ENCODE data around the gene SKI. TPM values are rescaled to one million over a fixed set of nuclear protein-coding genes. Genes with fewer than 3 reads are reported as not detected.
"Not testable (repeated sequence)": the region's sequence is repeated elsewhere in the genome, so short reads cannot be mapped to it uniquely, and the experiment has no call there.

SKI gene
- total RNA-seq, 1 donor from 2014 or later = 66.2 TPM

GRCh38 chr1:2324553-2325366, 96.6 kb downstream of the SKI start:
- H3K36me3 Mint-ChIP-seq (ENCODE audit: low read depth, unreplicated experiment) = no peaks in the 10 kb centered on the region
- H3K4me1 ChIP-seq (ENCODE audit: insufficient read depth, low read length) = peaks cover 25% of the 10 kb centered on the region
- no peaks in the 10 kb centered on the region for H4K20me1 ChIP-seq (ENCODE audit: insufficient read depth, low read length)
- FAIRE-seq (no peak), DNase-seq (ENCODE audit: low read depth) (no peak)
- H3K9me3 ChIP-seq (ENCODE audit: insufficient read depth, low read depth, low read length) = no peaks in the 10 kb centered on the region
- H3K9ac ChIP-seq (ENCODE audit: low read length) = no peak overlapping the region
- H3K9me3 Mint-ChIP-seq (ENCODE audit: unreplicated experiment) = peaks cover 3% of the 10 kb centered on the region
- H3K4me1 Mint-ChIP-seq (ENCODE audit: low read depth, unreplicated experiment) = peaks cover 3% of the 10 kb centered on the region
- H3K27me3 ChIP-seq (ENCODE audit: insufficient read depth, low read length) = no peaks in the 10 kb centered on the region
- TF ChIP-seq CTCF (IDR thresholded peaks at IDR 0.05; ENCODE audit: insufficient read depth, low read depth, low read length) = no peak
- TF ChIP-seq EZH2 (IDR thresholded peaks at IDR 0.05; ENCODE audit: insufficient read depth, low read length) = no peak
- no peak overlapping the region for H3K4me2 ChIP-seq (ENCODE audit: low read length)
- H3K27ac Mint-ChIP-seq (ENCODE audit: unreplicated experiment) = no peak overlapping the region
- H3K36me3 ChIP-seq (ENCODE audit: insufficient read depth, low read length) = no peaks in the 10 kb centered on the region
- H3K4me3 ChIP-seq (ENCODE audit: insufficient read depth, low read depth, low read length) = no peak overlapping the region
- peaks cover 17% of the 10 kb centered on the region for H3K27me3 Mint-ChIP-seq (ENCODE audit: low read depth, unreplicated experiment)
- no peak overlapping the region for H3K27ac ChIP-seq (ENCODE audit: low read depth, low read length)
- H3K4me3 Mint-ChIP-seq (ENCODE audit: unreplicated experiment) = no peak overlapping the region
- H2AFZ ChIP-seq (ENCODE audit: low read depth, low read length) = no peak overlapping the region
- no peaks in the 10 kb centered on the region for H3K79me2 ChIP-seq (ENCODE audit: insufficient read depth, low read length)

GRCh38 chr1:2326524-2326923, 98.4 kb downstream of the SKI start:
- H3K4me3 ChIP-seq (ENCODE audit: insufficient read depth, low read depth, low read length) = no peak overlapping the region
- Mint-ChIP-seq H3K36me3 (ENCODE audit: low read depth, unreplicated experiment) (no peaks in the 10 kb centered on the region), H3K27me3 (ENCODE audit: low read depth, unreplicated experiment) (peaks cover 17% of the 10 kb centered on the region), H3K4me3 (ENCODE audit: unreplicated experiment) (no peak overlapping the region), H3K4me1 (ENCODE audit: low read depth, unreplicated experiment) (peaks cover 3% of the 10 kb centered on the region), H3K27ac (ENCODE audit: unreplicated experiment) (no peak overlapping the region), H3K9me3 (ENCODE audit: unreplicated experiment) (peaks cover 3% of the 10 kb centered on the region)
- H3K9me3 ChIP-seq (ENCODE audit: insufficient read depth, low read depth, low read length) = no peaks in the 10 kb centered on the region
- no peak overlapping the region for H3K4me2 ChIP-seq (ENCODE audit: low read length)
- no peak overlapping the region for H3K9ac ChIP-seq (ENCODE audit: low read length)
- H3K27me3 ChIP-seq (ENCODE audit: insufficient read depth, low read length) = no peaks in the 10 kb centered on the region
- DNase-seq (ENCODE audit: low read depth) (no peak), FAIRE-seq (no peak)
- H4K20me1 ChIP-seq (ENCODE audit: insufficient read depth, low read length) = no peaks in the 10 kb centered on the region
- H3K79me2 ChIP-seq (ENCODE audit: insufficient read depth, low read length) = no peaks in the 10 kb centered on the region
- no peak overlapping the region for H3K27ac ChIP-seq (ENCODE audit: low read depth, low read length)
- H3K4me1 ChIP-seq (ENCODE audit: insufficient read depth, low read length) = peaks cover 30% of the 10 kb centered on the region
- no peaks in the 10 kb centered on the region for H3K36me3 ChIP-seq (ENCODE audit: insufficient read depth, low read length)
- H2AFZ ChIP-seq (ENCODE audit: low read depth, low read length) = no peak overlapping the region
- TF ChIP-seq CTCF (IDR thresholded peaks at IDR 0.05; ENCODE audit: insufficient read depth, low read depth, low read length) = no peak
- TF ChIP-seq EZH2 (IDR thresholded peaks at IDR 0.05; ENCODE audit: insufficient read depth, low read length) = no peak

- not testable (repeated sequence) for H4K20me1 ChIP-seq (ENCODE audit: insufficient read depth, low read length); H3K36me3 Mint-ChIP-seq (ENCODE audit: low read depth, unreplicated experiment); H3K4me1 Mint-ChIP-seq (ENCODE audit: low read depth, unreplicated experiment); H3K27ac ChIP-seq (ENCODE audit: low read depth, low read length); DNase-seq (ENCODE audit: low read depth); FAIRE-seq; H3K4me3 ChIP-seq (ENCODE audit: insufficient read depth, low read depth, low read length); H3K9me3 Mint-ChIP-seq (ENCODE audit: unreplicated experiment); H3K79me2 ChIP-seq (ENCODE audit: insufficient read depth, low read length); H3K9ac ChIP-seq (ENCODE audit: low read length); H3K4me3 Mint-ChIP-seq (ENCODE audit: unreplicated experiment); H3K27ac Mint-ChIP-seq (ENCODE audit: unreplicated experiment); H2AFZ ChIP-seq (ENCODE audit: low read depth, low read length); H3K36me3 ChIP-seq (ENCODE audit: insufficient read depth, low read length); H3K9me3 ChIP-seq (ENCODE audit: insufficient read depth, low read depth, low read length); H3K4me2 ChIP-seq (ENCODE audit: low read length); H3K27me3 ChIP-seq (ENCODE audit: insufficient read depth, low read length)
- peaks cover 25% of the 10 kb centered on the region for H3K4me1 ChIP-seq (ENCODE audit: insufficient read depth, low read length)
- H3K27me3 Mint-ChIP-seq (ENCODE audit: low read depth, unreplicated experiment) = peaks cover 17% of the 10 kb centered on the region
Observed at GRCh38 chr1:2327162-2327561, 99.0 kb downstream of the SKI start.

All from astrocyte (in vitro differentiated cells and primary cell).